IMR-90 (cell line): ENCODE measurements around the gene ZNF195. TPM values are rescaled to one million over a fixed set of nuclear protein-coding genes. Genes with fewer than 3 reads are reported as not detected.

ENCODE experiments used
- ATAC-seq: fragments of 200-7000 bp; cut with Tn5 transposase; 2 replicates; pipeline ENCODE4 v1.9.1; 2020; ENCODE audit warnings: low read depth, mild to moderate bottlenecking, moderate library complexity
- BruUV-seq: library from RNA; stranded (reverse); fragments of 400-500 nt; replicated peaks from 2 replicates; lab custom pipeline; 2021; lab: Mats Ljungman, UMichigan
- CTCF ChIA-PET: fragments of 300-600 bp; formaldehyde crosslinking; extraction: SDS; loops from one replicate; lab custom pipeline; 2021; ENCODE audit warnings: antibody characterized with exemption; lab: Yijun Ruan, JAX
- POLR2A ChIA-PET: fragments of 300-600 bp; sonication (Branson Sonifier 250); formaldehyde crosslinking; loops from one replicate; lab custom pipeline; 2022; ENCODE audit warnings: antibody characterized with exemption; ENCODE audit not compliant: unreplicated experiment; lab: Charles Lee
- DNase-seq: peaks from one replicate; pipeline ENCODE4 v3.0.0; 2013
- H2AFZ ChIP-seq: replicated peaks from 2 replicates; pipeline ENCODE3; 2013; ENCODE audit warnings: low read length, mild to moderate bottlenecking; ENCODE audit not compliant: poor library complexity
- H2AK5ac ChIP-seq: 2 replicates; pipeline ENCODE4 v1.6.1; 2013; ENCODE audit warnings: low read depth, low read length, inconsistent platforms
- H2AK9ac ChIP-seq: replicated peaks from 2 replicates; pipeline ENCODE3; 2013; ENCODE audit warnings: mild to moderate bottlenecking, low read depth, low read length, moderate library complexity; ENCODE audit not compliant: poor library complexity
- H2BK120ac ChIP-seq: 2 replicates; pipeline ENCODE4 v1.6.1; 2013; ENCODE audit warnings: low read depth, low read length, inconsistent platforms
- H2BK15ac ChIP-seq: 3 replicates; pipeline ENCODE4 v1.6.1; 2013; ENCODE audit warnings: low read depth, low read length, inconsistent platforms
- H2BK20ac ChIP-seq: 2 replicates; pipeline ENCODE4 v1.6.1; 2013; ENCODE audit warnings: low read depth, mild to moderate bottlenecking, inconsistent platforms, low read length, moderate library complexity
- H2BK5ac ChIP-seq: 2 replicates; pipeline ENCODE4 v1.6.1; 2013; ENCODE audit warnings: mild to moderate bottlenecking, low read depth, low read length, inconsistent platforms; ENCODE audit not compliant: poor library complexity, severe bottlenecking
- H3K14ac ChIP-seq: replicated peaks from 2 replicates; pipeline ENCODE4 v1.6.1; 2013; ENCODE audit warnings: low read depth, low read length, inconsistent platforms
- H3K18ac ChIP-seq: 2 replicates; pipeline ENCODE4 v1.6.1; 2013; ENCODE audit warnings: low read depth, low read length, control low read depth
- H3K23ac ChIP-seq: 2 replicates; pipeline ENCODE4 v1.6.1; 2013; ENCODE audit warnings: low read depth, low read length, inconsistent platforms
- H3K27ac ChIP-seq: 2 replicates; pipeline ENCODE4 v1.5.1; 2013; ENCODE audit warnings: mild to moderate bottlenecking, control low read depth, low read length; ENCODE audit not compliant: insufficient read depth
- H3K27me3 ChIP-seq: 2 replicates; pipeline ENCODE4 v1.6.1; 2013; ENCODE audit warnings: low read length; ENCODE audit not compliant: control insufficient read depth, insufficient read depth
- H3K36me3 ChIP-seq: 2 replicates; pipeline ENCODE4 v1.6.1; 2013; ENCODE audit warnings: low read length, mixed read lengths; ENCODE audit not compliant: control insufficient read depth, insufficient read depth
- H3K4ac ChIP-seq: 2 replicates; pipeline ENCODE4 v1.6.1; 2013; ENCODE audit warnings: low read depth, low read length, inconsistent platforms
- H3K4me1 ChIP-seq: 2 replicates; pipeline ENCODE4 v1.6.1; 2013; ENCODE audit warnings: low read length, mixed read lengths; ENCODE audit not compliant: control insufficient read depth, insufficient read depth
- H3K4me2 ChIP-seq: 2 replicates; pipeline ENCODE4 v1.6.1; 2013; ENCODE audit warnings: low read depth, mild to moderate bottlenecking, control low read depth, low read length, moderate library complexity
- H3K4me3 ChIP-seq: 2 replicates; pipeline ENCODE4 v1.5.1; 2013; ENCODE audit warnings: low read depth, mild to moderate bottlenecking, control low read depth, low read length, moderate library complexity; ENCODE audit not compliant: insufficient read depth
- H3K56ac ChIP-seq: 2 replicates; pipeline ENCODE4 v1.6.1; 2013; ENCODE audit warnings: low read length, inconsistent platforms; ENCODE audit not compliant: insufficient read depth; ENCODE audit errors: extremely low read depth
- H3K79me1 ChIP-seq, 2 experiments: 2 replicates each; pipeline ENCODE4 v1.6.1; 2013; ENCODE audit warnings: low read length in 2 of 2, inconsistent platforms in 1 of 2, low read depth in 1 of 2
- H3K9ac ChIP-seq: 2 replicates; pipeline ENCODE4 v1.6.1; 2013; ENCODE audit warnings: low read depth, low read length, control low read depth
- H3K9me1 ChIP-seq: 2 replicates; pipeline ENCODE4 v1.6.1; 2013; ENCODE audit warnings: low read length, inconsistent platforms; ENCODE audit not compliant: insufficient read depth
- H3K9me3 ChIP-seq: 2 replicates; pipeline ENCODE4 v1.6.1; 2013; ENCODE audit warnings: low read length; ENCODE audit not compliant: control insufficient read depth, insufficient read depth
- H4K20me1 ChIP-seq: 2 replicates; pipeline ENCODE4 v1.6.1; 2013; ENCODE audit warnings: low read length, inconsistent platforms; ENCODE audit not compliant: insufficient read depth
- H4K5ac ChIP-seq: 2 replicates; pipeline ENCODE4 v1.6.1; 2013; ENCODE audit warnings: mild to moderate bottlenecking, low read depth, low read length, control low read depth
- H4K8ac ChIP-seq, 2 experiments: 2 replicates each; pipeline ENCODE4 v1.6.1; 2013; ENCODE audit warnings: low read depth in 2 of 2, low read length in 2 of 2, control low read depth in 1 of 2, inconsistent platforms in 1 of 2
- H4K91ac ChIP-seq: 2 replicates; pipeline ENCODE4 v1.6.1; 2013; ENCODE audit warnings: low read depth, low read length, inconsistent platforms; ENCODE audit not compliant: insufficient read depth
- CEBPB ChIP-seq: IDR thresholded peaks from 2 replicates; pipeline ENCODE4 v1.6.1; 2012; ENCODE audit warnings: low read depth, low read length, improper control_type of control experiment
- CHD1 ChIP-seq: IDR thresholded peaks from 2 replicates; pipeline ENCODE4 v1.6.1; 2012; ENCODE audit warnings: low read depth, low read length, improper control_type of control experiment
- FOS ChIP-seq: fragments of 150-350 bp; IDR thresholded peaks from 2 replicates; pipeline ENCODE4 v1.6.1; 2016; ENCODE audit warnings: low read depth, low read length
- MAFK ChIP-seq: IDR thresholded peaks from 2 replicates; pipeline ENCODE4 v1.6.1; 2012; ENCODE audit warnings: low read depth, low read length, improper control_type of control experiment
- NFE2L2 ChIP-seq: fragments of 150-350 bp; IDR thresholded peaks from 2 replicates; pipeline ENCODE4 v1.6.1; 2016; ENCODE audit warnings: low read depth, mild to moderate bottlenecking, low read length
- RCOR1 ChIP-seq: IDR thresholded peaks from 2 replicates; pipeline ENCODE4 v1.6.1; 2012; ENCODE audit warnings: mild to moderate bottlenecking, low read length, improper control_type of control experiment; ENCODE audit not compliant: insufficient replicate concordance
- RFX5 ChIP-seq: IDR thresholded peaks from 2 replicates; pipeline ENCODE4 v1.8.0; 2012; ENCODE audit warnings: low read depth, mild to moderate bottlenecking, low read length, moderate library complexity
- SMC3 ChIP-seq: fragments of 150-350 bp; IDR thresholded peaks from 2 replicates; pipeline ENCODE4 v1.6.1; 2016; ENCODE audit warnings: low read depth, mild to moderate bottlenecking, antibody characterized with exemption, low read length, moderate library complexity
- WGBS, 2 experiments: methylation state at CpG; one replicate each; pipeline versions ENCODE4 v1.1.5 to v1.1.7; 2013; ENCODE audit warnings: missing lambda C conversion rate in 2 of 2; ENCODE audit not compliant: insufficient read length in 1 of 2; ENCODE audit errors: extremely low coverage in 2 of 2; 5-methylcytosine and 5-hydroxymethylcytosine counted together
- dilution Hi-C: fragments of 300-500 bp; cut with HindIII; formaldehyde crosslinking; loops from one replicate; pipeline ENCODE4 v1.14.3; 2018; ENCODE audit warnings: low sequenced_read_pairs; ENCODE audit not compliant: unreplicated experiment
- in situ Hi-C: fragments of 300-500 bp; cut with MboI; formaldehyde crosslinking; loops from 3 replicates; pipeline ENCODE4 v1.14.3; 2019; ENCODE audit warnings: low sequenced_read_pairs, inconsistent platforms, mixed read lengths
- intact Hi-C: fragments of 100-400 bp; cut with micrococcal nuclease; formaldehyde crosslinking; loops from 2 replicates; pipeline ENCODE4 v1.10.0; 2022
- polyA plus RNA-seq, 3 experiments: library from polyadenylated mRNA; depleted of rRNA; stranded (reverse); fragments of >200 nt; gene quantifications; 2 replicates each; pipeline ENCODE4 v1.2.3, GENCODE V29; 2012; ENCODE audit warnings: low replicate concordance in 1 of 3
- total RNA-seq: library from RNA; depleted of rRNA; stranded (reverse); fragments of >200 nt; gene quantifications from 2 replicates; pipeline ENCODE4 v1.2.3, GENCODE V29; 2012
- TF ChIP-seq, protein P1 (sequence below): fragments of 150-350 bp; IDR thresholded peaks from 2 replicates; pipeline ENCODE4 v1.6.1; 2017; ENCODE audit warnings: mild to moderate bottlenecking, antibody characterized with exemption, low read length, low read depth
- TF ChIP-seq, protein P2 (sequence below): fragments of 150-350 bp; IDR thresholded peaks from 2 replicates; pipeline ENCODE4 v1.6.1; 2016; ENCODE audit warnings: low read depth, mild to moderate bottlenecking, low read length, moderate library complexity, borderline replicate concordance
- TF ChIP-seq, protein P3 (sequence below): conservative IDR thresholded peaks from 2 replicates; pipeline ENCODE4 v1.5.1; 2012; ENCODE audit warnings: mild to moderate bottlenecking, low read depth, low read length, improper control_type of control experiment

The ZNF195 gene
- total and polyA plus RNA-seq, 2 of the 4 experiments (the other 2 are of a cell fraction) = 10.2 to 24.4 TPM

- no peaks in the 10 kb centered on the region for H3K4me1 ChIP-seq
- dilution Hi-C loops = no loop called here
- in situ Hi-C loops = no loop called here
- H3K14ac ChIP-seq = no peak overlapping the region
- no peak overlapping the region for H2BK120ac ChIP-seq
- TF ChIP-seq, protein P1, sequence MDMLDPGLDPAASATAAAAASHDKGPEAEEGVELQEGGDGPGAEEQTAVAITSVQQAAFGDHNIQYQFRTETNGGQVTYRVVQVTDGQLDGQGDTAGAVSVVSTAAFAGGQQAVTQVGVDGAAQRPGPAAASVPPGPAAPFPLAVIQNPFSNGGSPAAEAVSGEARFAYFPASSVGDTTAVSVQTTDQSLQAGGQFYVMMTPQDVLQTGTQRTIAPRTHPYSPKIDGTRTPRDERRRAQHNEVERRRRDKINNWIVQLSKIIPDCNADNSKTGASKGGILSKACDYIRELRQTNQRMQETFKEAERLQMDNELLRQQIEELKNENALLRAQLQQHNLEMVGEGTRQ = no peak
- TF ChIP-seq MAFK = no peak
- no peak for TF ChIP-seq SMC3
- no peak for TF ChIP-seq RCOR1
- TF ChIP-seq CEBPB = no peak
- no peak for TF ChIP-seq CHD1
- TF ChIP-seq RFX5 = no peak
- TF ChIP-seq, protein P2, sequence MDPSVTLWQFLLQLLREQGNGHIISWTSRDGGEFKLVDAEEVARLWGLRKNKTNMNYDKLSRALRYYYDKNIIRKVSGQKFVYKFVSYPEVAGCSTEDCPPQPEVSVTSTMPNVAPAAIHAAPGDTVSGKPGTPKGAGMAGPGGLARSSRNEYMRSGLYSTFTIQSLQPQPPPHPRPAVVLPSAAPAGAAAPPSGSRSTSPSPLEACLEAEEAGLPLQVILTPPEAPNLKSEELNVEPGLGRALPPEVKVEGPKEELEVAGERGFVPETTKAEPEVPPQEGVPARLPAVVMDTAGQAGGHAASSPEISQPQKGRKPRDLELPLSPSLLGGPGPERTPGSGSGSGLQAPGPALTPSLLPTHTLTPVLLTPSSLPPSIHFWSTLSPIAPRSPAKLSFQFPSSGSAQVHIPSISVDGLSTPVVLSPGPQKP = no peak
- no peak for TF ChIP-seq FOS
- TF ChIP-seq, protein P3, sequence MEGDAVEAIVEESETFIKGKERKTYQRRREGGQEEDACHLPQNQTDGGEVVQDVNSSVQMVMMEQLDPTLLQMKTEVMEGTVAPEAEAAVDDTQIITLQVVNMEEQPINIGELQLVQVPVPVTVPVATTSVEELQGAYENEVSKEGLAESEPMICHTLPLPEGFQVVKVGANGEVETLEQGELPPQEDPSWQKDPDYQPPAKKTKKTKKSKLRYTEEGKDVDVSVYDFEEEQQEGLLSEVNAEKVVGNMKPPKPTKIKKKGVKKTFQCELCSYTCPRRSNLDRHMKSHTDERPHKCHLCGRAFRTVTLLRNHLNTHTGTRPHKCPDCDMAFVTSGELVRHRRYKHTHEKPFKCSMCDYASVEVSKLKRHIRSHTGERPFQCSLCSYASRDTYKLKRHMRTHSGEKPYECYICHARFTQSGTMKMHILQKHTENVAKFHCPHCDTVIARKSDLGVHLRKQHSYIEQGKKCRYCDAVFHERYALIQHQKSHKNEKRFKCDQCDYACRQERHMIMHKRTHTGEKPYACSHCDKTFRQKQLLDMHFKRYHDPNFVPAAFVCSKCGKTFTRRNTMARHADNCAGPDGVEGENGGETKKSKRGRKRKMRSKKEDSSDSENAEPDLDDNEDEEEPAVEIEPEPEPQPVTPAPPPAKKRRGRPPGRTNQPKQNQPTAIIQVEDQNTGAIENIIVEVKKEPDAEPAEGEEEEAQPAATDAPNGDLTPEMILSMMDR = no peak
- no peak for TF ChIP-seq NFE2L2
- H3K56ac ChIP-seq = no peak overlapping the region
- no peak overlapping the region for H3K23ac ChIP-seq
- DNase-seq (no peak), ATAC-seq (no peak)
- H3K27ac ChIP-seq = no peak overlapping the region
- BruUV-seq = no TSS peak
- no peak overlapping the region for H4K91ac ChIP-seq
- H3K9me3 ChIP-seq = peaks cover 11% of the 10 kb centered on the region
- H3K36me3 ChIP-seq = no peaks in the 10 kb centered on the region
- intact Hi-C loops = no loop called here
- CTCF ChIA-PET = no interaction called here
- no peak overlapping the region for H2AK9ac ChIP-seq
- H3K4ac ChIP-seq = no peak overlapping the region
- no peak overlapping the region for H2BK15ac ChIP-seq
- H2BK5ac ChIP-seq = no peak overlapping the region
- WGBS, 2 experiments = no CpG with 5 or more reads among the region's 1 CpG
- no peak overlapping the region for H4K5ac ChIP-seq
- H3K79me1 ChIP-seq = no peaks in the 10 kb centered on the region
- no peak overlapping the region for H2AFZ ChIP-seq
- no peak overlapping the region for H3K4me3 ChIP-seq
- H3K27me3 ChIP-seq = no peaks in the 10 kb centered on the region
- H3K9me1 ChIP-seq = no peaks in the 10 kb centered on the region
- H3K9ac ChIP-seq = no peak overlapping the region
- no peak overlapping the region for H3K18ac ChIP-seq
- no peaks in the 10 kb centered on the region for H4K20me1 ChIP-seq
- no peak overlapping the region for H2BK20ac ChIP-seq
- no peak overlapping the region for H2AK5ac ChIP-seq
- H4K8ac ChIP-seq = no peak overlapping the region
- POLR2A ChIA-PET = no interaction called here
- no peak overlapping the region for H3K4me2 ChIP-seq
Measured at GRCh38 chr11:3347127-3347526, 31.8 kb downstream of the ZNF195 start.
